Right renal cortex interstitium (tissue), 3 donors: ENCODE results near the gene SPOP. TPM values are rescaled to one million over a fixed set of nuclear protein-coding genes. Genes with fewer than 3 reads are reported as not detected.
"Not testable (repeated sequence)": the region's sequence is repeated elsewhere in the genome, so short reads cannot be mapped to it uniquely, and the experiment has no call there.

Experiments used
- DNase-seq, 3 donors: peaks; one replicate each; pipeline ENCODE4 v3.0.0-alpha.2; 2013; ENCODE audit warnings: low read depth in 3 of 3, low spot score in 2 of 3
- polyA plus RNA-seq, 3 donors: library from polyadenylated mRNA; unstranded; fragments of 120-200 nt; gene quantifications; one replicate each; pipeline ENCODE4 v1.2.1, GENCODE V29; 2013; ENCODE audit not compliant: insufficient read length in 3 of 3

The SPOP gene
- polyA plus RNA-seq, 3 donors = 62.8 to 70.9 (median 65.7) TPM

- no peak for DNase-seq
Observed at GRCh38 chr17:49659661-49660382, 18.1 kb downstream of the SPOP start.

- DNase-seq = no peak
Observed at GRCh38 chr17:49656247-49656646, 21.6 kb downstream of the SPOP start.

GRCh38 chr17:49647256-49647585 lies 30.7 kb downstream of the SPOP start:
- DNase-seq = no peak

GRCh38 chr17:49646391-49647255 lies 31.3 kb downstream of the SPOP start:
- no peak for DNase-seq

GRCh38 chr17:49646056-49646390 lies 31.9 kb downstream of the SPOP start:
- not testable (repeated sequence) for DNase-seq

GRCh38 chr17:49645654-49646053 lies 32.2 kb downstream of the SPOP start:
- DNase-seq = no peak

- DNase-seq = no peak
Observed at GRCh38 chr17:49640556-49640955, 37.3 kb downstream of the SPOP start.

GRCh38 chr17:49638818-49639217 lies 39.1 kb downstream of the SPOP start:
- DNase-seq = no peak

GRCh38 chr17:49637739-49638138 lies 40.2 kb downstream of the SPOP start:
- no peak for DNase-seq

- no peak for DNase-seq
Observed at GRCh38 chr17:49637050-49637449, 40.8 kb downstream of the SPOP start.

- DNase-seq = no peak
Observed at GRCh38 chr17:49635121-49635520, 42.8 kb downstream of the SPOP start.

GRCh38 chr17:49634485-49634860 lies 43.4 kb downstream of the SPOP start:
- no peak for DNase-seq

GRCh38 chr17:49633762-49634484 lies 44.0 kb downstream of the SPOP start:
- no peak for DNase-seq

GRCh38 chr17:49633250-49633649 lies 44.6 kb downstream of the SPOP start:
- DNase-seq = no peak

- DNase-seq = no peak
Observed at GRCh38 chr17:49632201-49632600, 45.7 kb downstream of the SPOP start.

GRCh38 chr17:49631496-49631895 lies 46.4 kb downstream of the SPOP start:
- DNase-seq = no peak

GRCh38 chr17:49630113-49630900 lies 47.6 kb downstream of the SPOP start:
- DNase-seq = no peak

GRCh38 chr17:49629447-49629846 lies 48.5 kb downstream of the SPOP start:
- DNase-seq = no peak

GRCh38 chr17:49624896-49625295 lies 53.0 kb downstream of the SPOP start:
- no peak for DNase-seq

- no peak for DNase-seq
Observed at GRCh38 chr17:49621946-49622529, 55.9 kb downstream of the SPOP start.
